ENCODE results near the gene RCBTB2.

Gene RCBTB2

DNA sequence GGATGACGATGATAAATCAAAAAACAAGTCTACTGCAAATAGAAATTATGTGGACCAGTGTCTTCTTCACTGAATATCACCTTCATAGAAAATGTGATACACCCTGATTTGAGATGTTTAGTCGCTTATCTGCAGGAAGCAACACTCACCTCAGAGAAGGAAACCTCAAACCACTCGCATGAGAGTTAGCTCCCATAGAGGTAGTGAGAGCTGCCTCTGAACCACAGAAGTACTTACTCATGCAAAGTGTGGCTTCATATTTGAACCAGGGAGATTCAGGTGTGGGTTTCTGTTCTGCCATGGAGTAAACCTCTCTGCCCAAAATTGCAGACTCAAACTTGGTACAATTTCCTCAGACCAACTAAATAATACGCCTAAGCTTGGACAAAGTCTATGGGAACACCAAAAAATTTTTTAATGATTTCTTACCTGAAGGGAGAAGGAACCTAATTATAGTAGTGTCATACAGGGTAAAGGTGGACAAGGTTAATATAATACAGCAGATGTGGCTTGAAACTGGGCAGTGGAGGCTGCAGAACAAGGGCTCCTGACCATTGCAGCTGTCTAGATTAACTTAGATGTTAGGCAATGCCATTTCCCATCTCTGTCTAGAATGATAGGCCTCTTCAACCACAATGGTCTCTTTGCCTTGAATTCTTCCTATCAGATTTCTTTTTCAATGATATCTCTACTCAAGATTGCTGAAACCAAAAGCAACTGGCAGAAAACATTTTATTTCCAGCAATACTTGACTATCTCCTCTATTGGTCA, 29.6 kb upstream of the RCBTB2 start (continued):
- TF ChIP-seq, protein P1, sequence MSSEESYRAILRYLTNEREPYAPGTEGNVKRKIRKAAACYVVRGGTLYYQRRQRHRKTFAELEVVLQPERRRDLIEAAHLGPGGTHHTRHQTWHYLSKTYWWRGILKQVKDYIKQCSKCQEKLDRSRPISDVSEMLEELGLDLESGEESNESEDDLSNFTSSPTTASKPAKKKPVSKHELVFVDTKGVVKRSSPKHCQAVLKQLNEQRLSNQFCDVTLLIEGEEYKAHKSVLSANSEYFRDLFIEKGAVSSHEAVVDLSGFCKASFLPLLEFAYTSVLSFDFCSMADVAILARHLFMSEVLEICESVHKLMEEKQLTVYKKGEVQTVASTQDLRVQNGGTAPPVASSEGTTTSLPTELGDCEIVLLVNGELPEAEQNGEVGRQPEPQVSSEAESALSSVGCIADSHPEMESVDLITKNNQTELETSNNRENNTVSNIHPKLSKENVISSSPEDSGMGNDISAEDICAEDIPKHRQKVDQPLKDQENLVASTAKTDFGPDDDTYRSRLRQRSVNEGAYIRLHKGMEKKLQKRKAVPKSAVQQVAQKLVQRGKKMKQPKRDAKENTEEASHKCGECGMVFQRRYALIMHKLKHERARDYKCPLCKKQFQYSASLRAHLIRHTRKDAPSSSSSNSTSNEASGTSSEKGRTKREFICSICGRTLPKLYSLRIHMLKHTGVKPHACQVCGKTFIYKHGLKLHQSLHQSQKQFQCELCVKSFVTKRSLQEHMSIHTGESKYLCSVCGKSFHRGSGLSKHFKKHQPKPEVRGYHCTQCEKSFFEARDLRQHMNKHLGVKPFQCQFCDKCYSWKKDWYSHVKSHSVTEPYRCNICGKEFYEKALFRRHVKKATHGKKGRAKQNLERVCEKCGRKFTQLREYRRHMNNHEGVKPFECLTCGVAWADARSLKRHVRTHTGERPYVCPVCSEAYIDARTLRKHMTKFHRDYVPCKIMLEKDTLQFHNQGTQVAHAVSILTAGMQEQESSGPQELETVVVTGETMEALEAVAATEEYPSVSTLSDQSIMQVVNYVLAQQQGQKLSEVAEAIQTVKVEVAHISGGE (tag by site-specific recombination; conservative IDR thresholded peaks at IDR 0.05; ENCODE audit: low read depth), result no peak
- no peak for TF ChIP-seq ZNF529 (tag by site-specific recombination; IDR thresholded peaks at IDR 0.05; ENCODE audit: insufficient replicate concordance)
- TF ChIP-seq ZNF704 (tag by site-specific recombination; IDR thresholded peaks at IDR 0.05), result no peak

- CTCF ChIA-PET, result no interaction called here
- Histone ChIP-seq H3K36me3 (ENCODE audit: control insufficient read depth in 2 of 2, insufficient read depth in 1 of 2, low read length in 2 of 2) (no peaks in the 10 kb centered on the region), H3K27ac (ENCODE audit: extremely low read depth, low read depth, low read length) (no peak overlapping the region), H3K4me3 (ENCODE audit: low read depth, low read length) (no peak overlapping the region), H3K4me1 (ENCODE audit: control insufficient read depth, insufficient read depth, low read length) (no peaks in the 10 kb centered on the region), H3K9me3 (ENCODE audit: control insufficient read depth, insufficient read depth, low read depth, low read length) (no peaks in the 10 kb centered on the region)
- no peak for TF ChIP-seq ZNF292 (tag by site-specific recombination; IDR thresholded peaks at IDR 0.05; ENCODE audit: borderline replicate concordance, low read depth)
- TF ChIP-seq, protein P2, sequence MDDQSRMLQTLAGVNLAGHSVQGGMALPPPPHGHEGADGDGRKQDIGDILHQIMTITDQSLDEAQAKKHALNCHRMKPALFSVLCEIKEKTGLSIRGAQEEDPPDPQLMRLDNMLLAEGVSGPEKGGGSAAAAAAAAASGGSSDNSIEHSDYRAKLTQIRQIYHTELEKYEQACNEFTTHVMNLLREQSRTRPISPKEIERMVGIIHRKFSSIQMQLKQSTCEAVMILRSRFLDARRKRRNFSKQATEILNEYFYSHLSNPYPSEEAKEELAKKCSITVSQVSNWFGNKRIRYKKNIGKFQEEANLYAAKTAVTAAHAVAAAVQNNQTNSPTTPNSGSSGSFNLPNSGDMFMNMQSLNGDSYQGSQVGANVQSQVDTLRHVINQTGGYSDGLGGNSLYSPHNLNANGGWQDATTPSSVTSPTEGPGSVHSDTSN (CRISPR knock-in tag; IDR thresholded peaks at IDR 0.05), result no peak
- no peak for TF ChIP-seq ZNF473 (tag by site-specific recombination; IDR thresholded peaks at IDR 0.05)
- TF ChIP-seq, protein P3, sequence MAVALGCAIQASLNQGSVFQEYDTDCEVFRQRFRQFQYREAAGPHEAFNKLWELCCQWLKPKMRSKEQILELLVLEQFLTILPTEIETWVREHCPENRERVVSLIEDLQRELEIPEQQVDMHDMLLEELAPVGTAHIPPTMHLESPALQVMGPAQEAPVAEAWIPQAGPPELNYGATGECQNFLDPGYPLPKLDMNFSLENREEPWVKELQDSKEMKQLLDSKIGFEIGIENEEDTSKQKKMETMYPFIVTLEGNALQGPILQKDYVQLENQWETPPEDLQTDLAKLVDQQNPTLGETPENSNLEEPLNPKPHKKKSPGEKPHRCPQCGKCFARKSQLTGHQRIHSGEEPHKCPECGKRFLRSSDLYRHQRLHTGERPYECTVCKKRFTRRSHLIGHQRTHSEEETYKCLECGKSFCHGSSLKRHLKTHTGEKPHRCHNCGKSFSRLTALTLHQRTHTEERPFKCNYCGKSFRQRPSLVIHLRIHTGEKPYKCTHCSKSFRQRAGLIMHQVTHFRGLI (tag by site-specific recombination; IDR thresholded peaks at IDR 0.05), result no peak
- TF ChIP-seq ZNF350 (tag by site-specific recombination; IDR thresholded peaks at IDR 0.05), result no peak
- TF ChIP-seq HOXA7 (CRISPR knock-in tag; IDR thresholded peaks at IDR 0.05; ENCODE audit: borderline replicate concordance), result no peak
- TF ChIP-seq ZSCAN4 (tag by site-specific recombination; IDR thresholded peaks at IDR 0.05), result no peak
- no peak for TF ChIP-seq ZNF155 (tag by site-specific recombination; IDR thresholded peaks at IDR 0.05)
- TF ChIP-seq, protein P4, sequence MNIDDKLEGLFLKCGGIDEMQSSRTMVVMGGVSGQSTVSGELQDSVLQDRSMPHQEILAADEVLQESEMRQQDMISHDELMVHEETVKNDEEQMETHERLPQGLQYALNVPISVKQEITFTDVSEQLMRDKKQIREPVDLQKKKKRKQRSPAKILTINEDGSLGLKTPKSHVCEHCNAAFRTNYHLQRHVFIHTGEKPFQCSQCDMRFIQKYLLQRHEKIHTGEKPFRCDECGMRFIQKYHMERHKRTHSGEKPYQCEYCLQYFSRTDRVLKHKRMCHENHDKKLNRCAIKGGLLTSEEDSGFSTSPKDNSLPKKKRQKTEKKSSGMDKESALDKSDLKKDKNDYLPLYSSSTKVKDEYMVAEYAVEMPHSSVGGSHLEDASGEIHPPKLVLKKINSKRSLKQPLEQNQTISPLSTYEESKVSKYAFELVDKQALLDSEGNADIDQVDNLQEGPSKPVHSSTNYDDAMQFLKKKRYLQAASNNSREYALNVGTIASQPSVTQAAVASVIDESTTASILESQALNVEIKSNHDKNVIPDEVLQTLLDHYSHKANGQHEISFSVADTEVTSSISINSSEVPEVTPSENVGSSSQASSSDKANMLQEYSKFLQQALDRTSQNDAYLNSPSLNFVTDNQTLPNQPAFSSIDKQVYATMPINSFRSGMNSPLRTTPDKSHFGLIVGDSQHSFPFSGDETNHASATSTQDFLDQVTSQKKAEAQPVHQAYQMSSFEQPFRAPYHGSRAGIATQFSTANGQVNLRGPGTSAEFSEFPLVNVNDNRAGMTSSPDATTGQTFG (tag by site-specific recombination; IDR thresholded peaks at IDR 0.05; ENCODE audit: borderline replicate concordance), result no peak
- POLR2A ChIA-PET, result no interaction called here
Observed at GRCh38 chr13:48561466-48562235, 28.8 kb upstream of the RCBTB2 start.
